Measurements from ENCODE around the gene RAB3D.

RAB3D gene

GRCh38 chr19:11373166-11373884 is 33.9 kb upstream of the RAB3D start:
- TF ChIP-seq REST (IDR thresholded peaks at IDR 0.05; ENCODE audit: insufficient read depth in 1 of 2, low read depth in 2 of 2, low read length in 2 of 2) (no peak), SIN3A (IDR thresholded peaks at IDR 0.05; ENCODE audit: borderline replicate concordance, insufficient read depth, low read length) (no peak), POLR2AphosphoS5 (IDR thresholded peaks at IDR 0.05; ENCODE audit: low read depth, low read length) (no peak), TAF1 (IDR thresholded peaks at IDR 0.05; ENCODE audit: borderline replicate concordance, insufficient read depth, low read length) (no peak), FOXP2 (optimal IDR thresholded peaks at IDR 0.05; ENCODE audit: borderline replicate concordance, extremely low read depth, extremely low read length, insufficient read depth) (no peak)

GRCh38 chr19:11370744-11371143 is 31.3 kb upstream of the RAB3D start:
- no peak for TF ChIP-seq REST (IDR thresholded peaks at IDR 0.05; ENCODE audit: insufficient read depth in 1 of 2, low read depth in 2 of 2, low read length in 2 of 2)
- no peak for TF ChIP-seq SIN3A (IDR thresholded peaks at IDR 0.05; ENCODE audit: borderline replicate concordance, insufficient read depth, low read length)
- no peak for TF ChIP-seq FOXP2 (optimal IDR thresholded peaks at IDR 0.05; ENCODE audit: borderline replicate concordance, extremely low read depth, extremely low read length, insufficient read depth)
- no peak for TF ChIP-seq TAF1 (IDR thresholded peaks at IDR 0.05; ENCODE audit: borderline replicate concordance, insufficient read depth, low read length)
- no peak for TF ChIP-seq POLR2AphosphoS5 (IDR thresholded peaks at IDR 0.05; ENCODE audit: low read depth, low read length)

- TF ChIP-seq FOXP2 (optimal IDR thresholded peaks at IDR 0.05; ENCODE audit: borderline replicate concordance, extremely low read depth, extremely low read length, insufficient read depth) (no peak), REST (IDR thresholded peaks at IDR 0.05; ENCODE audit: insufficient read depth in 1 of 2, low read depth in 2 of 2, low read length in 2 of 2) (no peak), POLR2AphosphoS5 (IDR thresholded peaks at IDR 0.05; ENCODE audit: low read depth, low read length) (no peak), TAF1 (IDR thresholded peaks at IDR 0.05; ENCODE audit: borderline replicate concordance, insufficient read depth, low read length) (no peak), SIN3A (IDR thresholded peaks at IDR 0.05; ENCODE audit: borderline replicate concordance, insufficient read depth, low read length) (no peak)
These were observed 28.1 kb upstream of the RAB3D start for GRCh38 chr19:11367528-11367927.

- TF ChIP-seq FOXP2 (optimal IDR thresholded peaks at IDR 0.05; ENCODE audit: borderline replicate concordance, extremely low read depth, extremely low read length, insufficient read depth), result no peak
These were observed 26.2 kb upstream of the RAB3D start for GRCh38 chr19:11365557-11366117.

- TF ChIP-seq SIN3A (IDR thresholded peaks at IDR 0.05; ENCODE audit: borderline replicate concordance, insufficient read depth, low read length), result no peak
- TF ChIP-seq TAF1 (IDR thresholded peaks at IDR 0.05; ENCODE audit: borderline replicate concordance, insufficient read depth, low read length), result no peak
- no peak for TF ChIP-seq REST (IDR thresholded peaks at IDR 0.05; ENCODE audit: insufficient read depth in 1 of 2, low read depth in 2 of 2, low read length in 2 of 2)
- no peak for TF ChIP-seq POLR2AphosphoS5 (IDR thresholded peaks at IDR 0.05; ENCODE audit: low read depth, low read length)
- no peak for TF ChIP-seq FOXP2 (optimal IDR thresholded peaks at IDR 0.05; ENCODE audit: borderline replicate concordance, extremely low read depth, extremely low read length, insufficient read depth)
These were observed 25.5 kb upstream of the RAB3D start for GRCh38 chr19:11364935-11365334.
